Mesenteric fat pad (tissue), 1 donor: ENCODE results near the gene CHMP4B. TPM values are rescaled to one million over a fixed set of nuclear protein-coding genes. Genes with fewer than 3 reads are reported as not detected.
"Not testable (repeated sequence)": the region's sequence is repeated elsewhere in the genome, so short reads cannot be mapped to it uniquely, and the experiment has no call there.

Experiments
- DNase-seq: peaks from one replicate; pipeline ENCODE4 v3.0.0-alpha.2; 2020; ENCODE audit warnings: low spot score
- total RNA-seq: library from RNA; stranded (reverse); fragmentation: NEBNext Ultra II Directional; extraction: Animal tissue kit (Norgen Biotek cat#: 25700); gene quantifications from one replicate; pipeline ENCODE4 v1.2.1, GENCODE V29; 2021
- donor health status: DM: yes; HTN: yes; CAD: no.

Gene CHMP4B
- total RNA-seq, 1 donor from 2014 or later: 85.2 TPM

GRCh38 chr20:33789109-33789857 lies 21.9 kb upstream of the CHMP4B start:
- no peak for DNase-seq

- DNase-seq: no peak
Observed at GRCh38 chr20:33789858-33790182, 21.3 kb upstream of the CHMP4B start.

GRCh38 chr20:33790566-33790965 lies 20.6 kb upstream of the CHMP4B start:
- DNase-seq: no peak

GRCh38 chr20:33791021-33791420 lies 20.1 kb upstream of the CHMP4B start:
- DNase-seq: no peak

GRCh38 chr20:33791540-33791939 lies 19.6 kb upstream of the CHMP4B start:
- no peak for DNase-seq

GRCh38 chr20:33791959-33792597 lies 19.1 kb upstream of the CHMP4B start:
- no peak for DNase-seq

- DNase-seq: not testable (repeated sequence)
Observed at GRCh38 chr20:33792598-33792989, 18.6 kb upstream of the CHMP4B start.

GRCh38 chr20:33793011-33793931 lies 17.9 kb upstream of the CHMP4B start:
- DNase-seq: no peak

- DNase-seq: no peak
Observed at GRCh38 chr20:33796263-33796906, 14.8 kb upstream of the CHMP4B start.

- no peak for DNase-seq
Observed at GRCh38 chr20:33796907-33797544, 14.1 kb upstream of the CHMP4B start.

- DNase-seq: no peak
Observed at GRCh38 chr20:33798444-33798843, 12.7 kb upstream of the CHMP4B start.

- DNase-seq: no peak
Observed at GRCh38 chr20:33803921-33804337, 7.2 kb upstream of the CHMP4B start.

GRCh38 chr20:33808388-33808787 lies 2.8 kb upstream of the CHMP4B start:
- no peak for DNase-seq

- no peak for DNase-seq
Observed at GRCh38 chr20:33810259-33810658, 889 bp upstream of the CHMP4B start.

GRCh38 chr20:33811776-33812151 lies 616 bp downstream of the CHMP4B start:
- no peak for DNase-seq

- no peak for DNase-seq
Observed at GRCh38 chr20:33812152-33812849, 1.2 kb downstream of the CHMP4B start.

- no peak for DNase-seq
Observed at GRCh38 chr20:33812908-33813462, 1.8 kb downstream of the CHMP4B start.

- no peak for DNase-seq
Observed at GRCh38 chr20:33814238-33814712, 3.1 kb downstream of the CHMP4B start.

GRCh38 chr20:33815671-33816070 lies 4.5 kb downstream of the CHMP4B start:
- no peak for DNase-seq

GRCh38 chr20:33816191-33816590 lies 5.0 kb downstream of the CHMP4B start:
- DNase-seq: no peak
